ENCODE measurements around the gene FMNL1. TPM values are rescaled to one million over a fixed set of nuclear protein-coding genes. Genes with fewer than 3 reads are reported as not detected.
A peak's percentile ranks its signal among the peaks of the same experiment; 100 is the strongest.
"Not testable (repeated sequence)": the region's sequence is repeated elsewhere in the genome, so short reads cannot be mapped to it uniquely, and the experiment has no call there.

FMNL1 gene
- polyA plus RNA-seq, 3 donors = 23.8 to 826 (median 24.8) TPM

DNA sequence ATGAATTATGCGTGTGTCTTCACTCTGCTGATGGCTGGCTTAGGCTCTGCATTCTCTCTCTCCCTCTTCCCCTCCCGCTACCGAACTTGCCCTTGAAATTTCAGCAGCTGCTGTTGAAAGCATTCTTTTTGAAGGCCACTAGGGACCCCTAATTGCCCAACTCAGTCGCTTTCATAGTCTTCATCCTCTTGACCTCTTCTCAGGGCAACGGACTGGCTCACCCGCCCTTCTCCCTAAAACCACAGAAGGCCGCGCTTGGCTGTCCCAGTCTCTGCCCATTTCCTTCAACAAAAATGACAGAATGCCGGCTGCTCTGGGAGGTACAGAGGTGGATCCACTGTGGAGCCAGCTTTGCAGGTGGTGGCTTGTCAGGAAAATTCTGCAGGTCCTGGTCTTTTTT, 21.0 kb upstream of the FMNL1 start:
- TF ChIP-seq, protein P1, sequence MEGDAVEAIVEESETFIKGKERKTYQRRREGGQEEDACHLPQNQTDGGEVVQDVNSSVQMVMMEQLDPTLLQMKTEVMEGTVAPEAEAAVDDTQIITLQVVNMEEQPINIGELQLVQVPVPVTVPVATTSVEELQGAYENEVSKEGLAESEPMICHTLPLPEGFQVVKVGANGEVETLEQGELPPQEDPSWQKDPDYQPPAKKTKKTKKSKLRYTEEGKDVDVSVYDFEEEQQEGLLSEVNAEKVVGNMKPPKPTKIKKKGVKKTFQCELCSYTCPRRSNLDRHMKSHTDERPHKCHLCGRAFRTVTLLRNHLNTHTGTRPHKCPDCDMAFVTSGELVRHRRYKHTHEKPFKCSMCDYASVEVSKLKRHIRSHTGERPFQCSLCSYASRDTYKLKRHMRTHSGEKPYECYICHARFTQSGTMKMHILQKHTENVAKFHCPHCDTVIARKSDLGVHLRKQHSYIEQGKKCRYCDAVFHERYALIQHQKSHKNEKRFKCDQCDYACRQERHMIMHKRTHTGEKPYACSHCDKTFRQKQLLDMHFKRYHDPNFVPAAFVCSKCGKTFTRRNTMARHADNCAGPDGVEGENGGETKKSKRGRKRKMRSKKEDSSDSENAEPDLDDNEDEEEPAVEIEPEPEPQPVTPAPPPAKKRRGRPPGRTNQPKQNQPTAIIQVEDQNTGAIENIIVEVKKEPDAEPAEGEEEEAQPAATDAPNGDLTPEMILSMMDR (IDR thresholded peaks at IDR 0.05) = no peak
- Histone ChIP-seq H2AFZ (ENCODE audit: insufficient read depth, low read depth, low read length, poor library complexity, severe bottlenecking) (peak overlapping the region; percentile 10), H3K4me3 (replicated peaks in 1 of 3; ENCODE audit: low read depth in 2 of 3, low read length in 3 of 3) (peak overlapping the region in 1 of 3 experiments; percentile 31), H3K9me3 (replicated peaks in 1 of 2; ENCODE audit: control insufficient read depth in 1 of 2, insufficient read depth in 1 of 2, low read length in 2 of 2) (no peaks in the 10 kb centered on the region), H3K4me1 (ENCODE audit: control insufficient read depth in 1 of 2, insufficient read depth in 2 of 2, low read length in 2 of 2) (peaks cover 54 to 66% of the 10 kb centered on the region in 2 donors), H3K27ac (ENCODE audit: low read depth in 1 of 2, low read length in 2 of 2) (peak overlapping the region; percentile 2 to 38), H3K36me3 (replicated peaks in 1 of 2; ENCODE audit: control insufficient read depth in 1 of 2, insufficient read depth in 2 of 2, low read length in 2 of 2) (no peaks in the 10 kb centered on the region), H4K20me1 (ENCODE audit: insufficient read depth, low read length) (no peaks in the 10 kb centered on the region), H3K27me3 (ENCODE audit: control insufficient read depth in 2 of 2, insufficient read depth in 2 of 2, low read length in 2 of 2) (no peaks in the 10 kb centered on the region), H3K4me2 (replicated peaks; ENCODE audit: extremely low read depth, low read length, poor library complexity, severe bottlenecking) (peak overlapping the region; percentile 40), H3K9ac (ENCODE audit: insufficient read depth, low read length, poor library complexity, severe bottlenecking) (no peak overlapping the region), H3K79me2 (ENCODE audit: insufficient read depth, low read length) (no peaks in the 10 kb centered on the region)
- H3K9me3 Mint-ChIP-seq = peaks cover 0 to 2% (median 0%) of the 10 kb centered on the region in 7 donors
- H3K4me1 Mint-ChIP-seq = peaks cover 59% of the 10 kb centered on the region
- 5% methylated on average over 6 of the region's 9 CpGs for WGBS (ENCODE audit: insufficient coverage)
- no peaks in the 10 kb centered on the region for H3K27me3 Mint-ChIP-seq (ENCODE audit: low read depth in 3 of 3)
- no peaks in the 10 kb centered on the region for H3K36me3 Mint-ChIP-seq
- peak overlapping the region; percentile 63 to 94 (median 91) for H3K27ac Mint-ChIP-seq
- intact Hi-C loops (cut with micrococcal nuclease) = loop anchor here in 1 of 2 donors (5.0 kb wide), 1 partner anchor 37 kb away; no protein-coding TSS in a partner anchor
- DNase-seq = peak; percentile 57 to 71 (median 59)
- peak overlapping the region in 1 of 2 donors; percentile 62 for H3K4me3 Mint-ChIP-seq

DNA sequence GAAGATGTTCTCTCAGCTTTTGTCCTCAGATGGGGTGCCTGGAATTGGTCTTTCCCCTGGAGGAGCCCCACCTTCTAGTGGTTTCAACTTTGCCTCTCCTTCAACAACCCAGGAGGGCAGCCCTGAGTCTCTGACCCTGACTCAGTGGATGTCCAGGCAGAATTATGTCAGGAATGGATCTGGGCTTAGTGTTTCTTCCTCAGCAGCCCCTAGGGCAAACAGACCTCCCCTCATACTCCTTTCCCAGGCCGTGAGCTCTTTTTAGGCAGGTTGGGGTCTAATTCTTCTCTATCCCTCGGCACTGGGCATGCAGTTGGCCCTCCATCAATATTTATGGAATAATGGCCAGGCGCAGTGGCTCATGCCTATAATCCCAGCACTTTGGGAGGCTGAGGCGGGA, 20.2 kb upstream of the FMNL1 start:
- Mint-ChIP-seq H3K27ac (peak overlapping the region; percentile 63 to 94 (median 91)), H3K36me3 (peaks cover 0 to 2% of the 10 kb centered on the region in 2 donors), H3K4me3 (peak overlapping the region; percentile 28 to 31), H3K9me3 (peaks cover 0 to 2% (median 0%) of the 10 kb centered on the region in 7 donors), H3K4me1 (peaks cover 59% of the 10 kb centered on the region), H3K27me3 (ENCODE audit: low read depth in 3 of 3) (peaks cover 0 to 1% (median 0%) of the 10 kb centered on the region in 3 donors)
- Histone ChIP-seq H3K79me2 (ENCODE audit: insufficient read depth, low read length) (no peaks in the 10 kb centered on the region), H3K4me2 (replicated peaks; ENCODE audit: extremely low read depth, low read length, poor library complexity, severe bottlenecking) (peak overlapping the region; percentile 40), H3K4me1 (ENCODE audit: control insufficient read depth in 1 of 2, insufficient read depth in 2 of 2, low read length in 2 of 2) (peaks cover 54 to 66% of the 10 kb centered on the region in 2 donors), H3K9ac (ENCODE audit: insufficient read depth, low read length, poor library complexity, severe bottlenecking) (no peak overlapping the region), H3K4me3 (replicated peaks in 1 of 3; ENCODE audit: low read depth in 2 of 3, low read length in 3 of 3) (peak overlapping the region in 1 of 3 experiments; percentile 31), H3K27ac (ENCODE audit: low read depth in 1 of 2, low read length in 2 of 2) (peak overlapping the region; percentile 39 to 49), H3K9me3 (replicated peaks in 1 of 2; ENCODE audit: control insufficient read depth in 1 of 2, insufficient read depth in 1 of 2, low read length in 2 of 2) (no peaks in the 10 kb centered on the region), H3K36me3 (replicated peaks in 1 of 2; ENCODE audit: control insufficient read depth in 1 of 2, insufficient read depth in 2 of 2, low read length in 2 of 2) (peaks cover 0 to 4% of the 10 kb centered on the region in 2 donors), H3K27me3 (ENCODE audit: control insufficient read depth in 2 of 2, insufficient read depth in 2 of 2, low read length in 2 of 2) (no peaks in the 10 kb centered on the region), H2AFZ (ENCODE audit: insufficient read depth, low read depth, low read length, poor library complexity, severe bottlenecking) (no peak overlapping the region), H4K20me1 (ENCODE audit: insufficient read depth, low read length) (no peaks in the 10 kb centered on the region)
- WGBS (ENCODE audit: insufficient coverage) = 100% methylated on average over 2 of the region's 4 CpGs
- intact Hi-C loops (cut with micrococcal nuclease) = loop anchor here in 1 of 2 donors (5.0 kb wide), 1 partner anchor 36 kb away; no protein-coding TSS in a partner anchor
- TF ChIP-seq, protein P1 (IDR thresholded peaks at IDR 0.05) = no peak
- no peak for DNase-seq

DNA sequence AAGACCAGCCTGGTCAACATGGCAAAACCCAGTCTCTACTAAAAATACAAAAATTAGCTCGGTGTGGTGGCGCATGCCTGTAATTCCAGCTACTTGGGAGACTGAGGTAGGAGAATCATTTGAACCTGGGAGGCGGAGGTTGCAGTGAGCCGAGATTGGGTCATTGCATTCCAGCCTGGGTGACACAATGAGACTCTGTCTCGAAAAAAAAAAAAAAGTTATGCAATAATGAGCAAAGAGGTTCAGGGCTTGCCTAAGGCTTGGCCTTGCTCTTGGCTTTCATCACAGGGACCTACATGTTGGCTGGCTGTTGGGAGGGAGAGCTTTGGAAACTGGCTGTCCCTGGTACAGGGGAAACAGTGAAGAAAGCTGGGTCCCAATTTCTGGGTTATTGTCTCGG, 19.8 kb upstream of the FMNL1 start:
- H3K4me1 Mint-ChIP-seq = peaks cover 59% of the 10 kb centered on the region
- H3K4me3 Mint-ChIP-seq; H2AFZ ChIP-seq (ENCODE audit: insufficient read depth, low read depth, low read length, poor library complexity, severe bottlenecking); H3K9me3 Mint-ChIP-seq; H3K9me3 ChIP-seq (replicated peaks in 1 of 2; ENCODE audit: control insufficient read depth in 1 of 2, insufficient read depth in 1 of 2, low read length in 2 of 2); H3K27me3 Mint-ChIP-seq (ENCODE audit: low read depth in 3 of 3); H3K27me3 ChIP-seq (ENCODE audit: control insufficient read depth in 2 of 2, insufficient read depth in 2 of 2, low read length in 2 of 2); H3K36me3 Mint-ChIP-seq; H3K79me2 ChIP-seq (ENCODE audit: insufficient read depth, low read length); H3K36me3 ChIP-seq (replicated peaks in 1 of 2; ENCODE audit: control insufficient read depth in 1 of 2, insufficient read depth in 2 of 2, low read length in 2 of 2); H3K9ac ChIP-seq (ENCODE audit: insufficient read depth, low read length, poor library complexity, severe bottlenecking); H4K20me1 ChIP-seq (ENCODE audit: insufficient read depth, low read length); H3K4me3 ChIP-seq (replicated peaks in 1 of 3; ENCODE audit: low read depth in 2 of 3, low read length in 3 of 3): not testable (repeated sequence)
- Histone ChIP-seq H3K27ac (ENCODE audit: low read depth in 1 of 2, low read length in 2 of 2) (peak overlapping the region; percentile 39 to 49), H3K4me1 (ENCODE audit: control insufficient read depth in 1 of 2, insufficient read depth in 2 of 2, low read length in 2 of 2) (peaks cover 54 to 66% of the 10 kb centered on the region in 2 donors), H3K4me2 (replicated peaks; ENCODE audit: extremely low read depth, low read length, poor library complexity, severe bottlenecking) (peak overlapping the region; percentile 40)
- WGBS (ENCODE audit: insufficient coverage) = 0% methylated on average over 1 of the region's 6 CpGs
- intact Hi-C loops (cut with micrococcal nuclease) = loop anchor here in 1 of 2 donors (5.0 kb wide), 1 partner anchor 35 kb away; no protein-coding TSS in a partner anchor
- peak; percentile 83 to 91 (median 87) for DNase-seq
- H3K27ac Mint-ChIP-seq = peak overlapping the region; percentile 79 to 94 (median 91)

Data from CD14-positive monocyte (primary cell).